Measurements from ENCODE around the gene SEMA7A. TPM values are rescaled to one million over a fixed set of nuclear protein-coding genes. Genes with fewer than 3 reads are reported as not detected.
"Not testable (repeated sequence)": the region's sequence is repeated elsewhere in the genome, so short reads cannot be mapped to it uniquely, and the experiment has no call there.

The SEMA7A gene
- total RNA-seq, 1 donor from 2014 or later: 6.8 TPM

GRCh38 chr15:74402337-74402841, 31.4 kb downstream of the SEMA7A start:
- intact Hi-C loops (cut with micrococcal nuclease): loop anchor here (2.0 kb wide), 1 partner anchor 28 kb away; no protein-coding TSS in a partner anchor

- intact Hi-C loops (cut with micrococcal nuclease): loop anchor here (1.0 kb wide), 1 partner anchor 32 kb away; the partner anchor contains the start of gene SEMA7A
These were observed 32.6 kb downstream of the SEMA7A start for GRCh38 chr15:74400915-74401757.

DNA sequence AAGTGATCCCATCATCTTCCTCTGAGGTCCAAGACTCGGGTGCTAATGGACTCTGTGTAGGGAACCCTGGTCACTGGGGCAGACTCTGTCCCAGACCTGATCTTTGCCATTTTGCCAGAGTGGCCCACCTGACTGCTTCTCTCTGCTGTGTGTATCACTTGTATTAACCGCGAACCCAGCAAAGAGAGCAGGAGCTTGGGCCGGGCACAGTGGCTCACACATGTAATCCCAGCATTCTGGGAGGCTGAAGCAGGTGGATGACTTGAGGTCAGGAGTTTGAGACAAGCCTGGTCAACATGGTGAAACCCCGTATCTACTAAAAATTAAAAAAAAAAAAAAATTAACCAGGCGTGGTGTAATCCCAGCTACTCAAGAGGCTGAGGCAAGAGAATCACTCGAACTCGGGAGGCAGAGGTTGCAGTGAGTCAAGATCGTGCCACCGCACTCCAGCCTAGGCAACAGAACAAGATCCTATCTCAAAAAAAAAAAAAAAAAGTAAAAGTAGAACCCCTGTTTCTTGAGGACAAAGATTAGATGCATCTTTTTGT, 33.4 kb downstream of the SEMA7A start:
- intact Hi-C loops (cut with micrococcal nuclease): loop anchor here (1.0 kb wide), 1 partner anchor 33 kb away; the partner anchor contains the start of gene SEMA7A

DNA sequence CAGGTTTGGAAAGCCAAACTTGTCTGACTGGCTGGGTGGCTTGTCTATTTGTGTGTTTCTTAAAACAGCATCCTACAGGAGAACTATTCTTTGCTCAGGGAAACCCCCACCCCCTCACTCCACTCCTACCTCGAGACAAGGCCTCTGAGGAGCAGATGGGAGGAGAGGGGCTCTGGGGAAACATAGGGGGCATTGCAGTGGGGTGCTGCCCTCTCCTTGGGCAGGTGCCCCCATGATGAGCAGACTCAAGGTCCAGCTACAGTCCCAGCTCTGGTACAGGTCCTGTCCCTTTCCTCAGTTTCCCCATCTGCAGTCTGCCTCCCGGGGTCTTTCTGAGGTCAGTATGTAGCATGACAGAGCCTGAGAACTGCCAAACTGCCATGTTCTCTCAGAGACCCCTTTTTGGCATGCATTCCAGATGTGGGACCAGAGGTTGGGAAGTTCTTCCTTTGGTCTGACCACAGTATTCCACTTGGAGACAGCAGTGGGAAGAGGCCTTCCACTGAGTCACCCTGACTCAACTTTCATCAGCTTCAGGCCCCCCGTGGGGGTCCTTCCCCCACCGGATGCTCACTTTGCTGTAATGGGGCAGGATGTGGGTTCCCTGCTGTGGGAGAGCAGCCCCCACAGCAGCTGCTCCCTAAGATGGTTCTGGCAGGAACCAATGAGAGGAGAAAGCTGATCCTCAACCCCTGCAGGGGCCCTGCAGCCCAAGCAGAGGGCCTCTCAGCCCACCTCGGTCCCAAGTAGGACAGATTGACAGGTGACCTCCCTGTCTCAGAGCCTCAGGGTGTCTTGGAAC, 34.0 kb downstream of the SEMA7A start:
- intact Hi-C loops (cut with micrococcal nuclease): loop anchor here (1.0 kb wide), 1 partner anchor 34 kb away; the partner anchor contains the start of gene SEMA7A

- intact Hi-C loops (cut with micrococcal nuclease): no loop called here
These were observed 34.7 kb downstream of the SEMA7A start for GRCh38 chr15:74399100-74399499.

DNA sequence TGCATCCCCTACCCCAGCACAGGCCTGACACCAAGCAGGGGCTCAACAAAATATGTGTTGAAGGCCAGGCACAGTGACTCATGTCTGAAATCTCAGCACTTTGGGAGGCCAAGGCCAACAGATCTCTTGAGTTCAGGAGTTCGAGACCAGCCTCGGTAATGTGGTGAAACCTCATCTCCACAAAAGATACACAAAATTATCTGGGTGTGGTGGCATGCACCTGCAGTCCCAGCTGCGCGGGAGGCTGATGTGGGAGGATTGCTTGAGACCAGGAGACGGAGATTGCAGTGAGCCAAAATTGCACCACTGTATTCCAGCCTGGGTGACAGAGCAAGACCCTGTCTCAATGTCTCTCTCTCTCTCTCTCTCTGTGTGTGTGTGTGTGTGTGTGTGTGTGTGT, 35.6 kb downstream of the SEMA7A start:
- intact Hi-C loops (cut with micrococcal nuclease): no loop called here

DNA sequence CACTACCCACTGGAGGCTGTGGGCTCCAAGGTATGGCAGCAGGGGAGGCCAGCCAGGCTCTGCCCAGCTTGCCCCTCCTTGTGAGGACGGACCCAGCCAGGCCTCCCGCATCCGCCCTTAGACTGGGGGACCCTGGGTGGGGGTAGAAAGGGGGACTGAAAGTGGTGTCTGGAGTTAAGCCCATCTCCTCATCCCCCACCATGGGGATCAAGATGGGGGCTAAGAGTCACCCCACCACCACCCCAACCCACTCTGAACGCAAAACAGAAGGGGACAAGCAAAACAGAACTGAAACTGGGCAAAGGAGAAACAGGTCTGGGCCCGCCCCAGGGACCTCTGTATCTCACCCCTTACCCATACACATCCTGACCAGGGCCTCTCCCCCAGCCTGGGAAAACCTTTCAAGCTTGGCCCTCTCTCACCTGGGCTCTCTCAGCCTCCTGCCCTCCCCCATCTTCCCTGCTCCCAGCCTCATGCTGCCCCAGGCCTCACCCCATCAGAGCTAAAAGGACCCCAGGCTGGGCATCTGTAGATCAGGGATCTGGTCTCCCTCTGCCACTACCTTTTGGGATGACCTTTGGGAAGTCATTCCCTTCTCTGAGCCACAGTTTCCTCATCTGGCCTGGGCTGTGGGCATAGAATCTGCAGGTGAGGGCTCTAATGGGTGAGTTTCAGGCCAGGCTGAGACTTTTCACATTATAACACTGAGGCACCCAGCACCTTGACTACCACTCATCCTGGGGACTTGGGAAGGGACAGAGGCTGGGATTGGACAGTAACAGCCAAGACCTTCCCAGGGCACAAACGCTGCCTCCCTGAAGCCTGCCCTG, 36.3 kb downstream of the SEMA7A start:
- intact Hi-C loops (cut with micrococcal nuclease): no loop called here

- intact Hi-C loops (cut with micrococcal nuclease): no loop called here
These were observed 37.1 kb downstream of the SEMA7A start for GRCh38 chr15:74396445-74397238.

GRCh38 chr15:74396146-74396438, 37.7 kb downstream of the SEMA7A start:
- intact Hi-C loops (cut with micrococcal nuclease): no loop called here

- intact Hi-C loops (cut with micrococcal nuclease): no loop called here
These were observed 38.2 kb downstream of the SEMA7A start for GRCh38 chr15:74395319-74396145.

- intact Hi-C loops (cut with micrococcal nuclease): no loop called here
These were observed 39.5 kb downstream of the SEMA7A start for GRCh38 chr15:74394090-74394846.

GRCh38 chr15:74393423-74393822, 40.3 kb downstream of the SEMA7A start:
- intact Hi-C loops (cut with micrococcal nuclease): no loop called here

DNA sequence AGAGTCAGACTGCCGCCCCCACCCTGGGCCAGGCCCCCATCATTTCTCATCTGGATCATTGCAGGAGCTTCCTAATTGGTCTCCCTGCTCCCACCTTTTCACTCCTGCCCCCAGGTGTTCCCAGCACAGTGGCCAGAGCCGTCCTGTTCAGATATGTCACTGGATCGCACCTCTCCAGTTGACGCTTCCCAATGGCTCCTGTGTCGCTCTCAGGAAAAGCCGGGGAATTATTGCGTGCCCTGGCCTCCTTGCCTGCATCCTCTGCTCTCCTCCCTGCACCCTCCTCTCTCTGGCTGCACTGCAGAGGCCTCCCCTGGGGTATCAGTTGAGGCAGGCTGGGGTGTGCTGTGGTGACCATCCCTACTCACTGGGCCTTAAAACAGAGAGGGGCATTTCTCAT, 40.9 kb downstream of the SEMA7A start:
- intact Hi-C loops (cut with micrococcal nuclease): no loop called here

- intact Hi-C loops (cut with micrococcal nuclease): no loop called here
These were observed 41.3 kb downstream of the SEMA7A start for GRCh38 chr15:74392451-74392830.

- intact Hi-C loops (cut with micrococcal nuclease): no loop called here
These were observed 41.9 kb downstream of the SEMA7A start for GRCh38 chr15:74391582-74392450.

GRCh38 chr15:74390647-74391288, 43.0 kb downstream of the SEMA7A start:
- intact Hi-C loops (cut with micrococcal nuclease): no loop called here

- intact Hi-C loops (cut with micrococcal nuclease): not testable (repeated sequence)
These were observed 43.6 kb downstream of the SEMA7A start for GRCh38 chr15:74390049-74390646.
